Neuronal stem cell (in vitro differentiated cells): ENCODE data around the gene NPTXR.

Experiments used
- DNase-seq: peaks from one replicate; pipeline ENCODE4 v3.0.0-alpha.2; 2013; ENCODE audit warnings: low spot score
- H2AFZ ChIP-seq: one replicate; pipeline ENCODE4 v1.6.1; 2013; ENCODE audit warnings: mild to moderate bottlenecking, low read length, inconsistent platforms
- H2AK5ac ChIP-seq: 2 replicates; pipeline ENCODE4 v1.6.1; 2013; ENCODE audit warnings: low read depth, mild to moderate bottlenecking, inconsistent platforms, low read length, moderate library complexity, mixed read lengths
- H2BK120ac ChIP-seq: 2 replicates; pipeline ENCODE4 v1.6.1; 2013; ENCODE audit warnings: low read depth, mild to moderate bottlenecking, inconsistent platforms, low read length, moderate library complexity, mixed read lengths
- H2BK12ac ChIP-seq: one replicate; pipeline ENCODE4 v1.6.1; 2013; ENCODE audit warnings: low read length, inconsistent platforms
- H2BK15ac ChIP-seq: 2 replicates; pipeline ENCODE4 v1.6.1; 2013; ENCODE audit warnings: mild to moderate bottlenecking, low read length, inconsistent platforms, mixed read lengths
- H2BK5ac ChIP-seq: one replicate; pipeline ENCODE4 v1.6.1; 2013; ENCODE audit warnings: inconsistent platforms, mild to moderate bottlenecking, low read length, moderate library complexity
- H3K14ac ChIP-seq: one replicate; pipeline ENCODE4 v1.6.1; 2013; ENCODE audit warnings: low read length, inconsistent platforms
- H3K18ac ChIP-seq: 2 replicates; pipeline ENCODE4 v1.6.1; 2013; ENCODE audit warnings: low read length, inconsistent platforms
- H3K23ac ChIP-seq: 2 replicates; pipeline ENCODE4 v1.6.1; 2013; ENCODE audit warnings: low read depth, mild to moderate bottlenecking, mixed read lengths, low read length, inconsistent platforms; ENCODE audit not compliant: poor library complexity
- H3K27ac ChIP-seq: replicated peaks from 3 replicates; pipeline ENCODE4 v1.5.1; 2013; ENCODE audit warnings: low read length, inconsistent platforms
- H3K27me3 ChIP-seq, 3 experiments: 2 replicates each; pipeline ENCODE4 v1.6.1; 2013; ENCODE audit warnings: low read length in 3 of 3, mild to moderate bottlenecking in 2 of 3, inconsistent platforms in 1 of 3, low read depth in 1 of 3, mixed read lengths in 1 of 3, moderate library complexity in 1 of 3; ENCODE audit not compliant: control insufficient read depth in 3 of 3, insufficient read depth in 3 of 3
- H3K36me3 ChIP-seq, 2 donors: replicated peaks in 1 of 2; 2 replicates each; pipeline ENCODE4 v1.6.1; 2013; ENCODE audit warnings: low read length in 2 of 2; ENCODE audit not compliant: control insufficient read depth in 2 of 2, insufficient read depth in 2 of 2
- H3K4ac ChIP-seq: 2 replicates; pipeline ENCODE4 v1.6.1; 2013; ENCODE audit warnings: inconsistent platforms, mild to moderate bottlenecking, low read length, moderate library complexity
- H3K4me1 ChIP-seq, 2 donors: 1 replicate in 1 of 2; 2 replicates in 1 of 2; pipeline ENCODE4 v1.6.1; 2013; ENCODE audit warnings: low read length in 2 of 2, low read depth in 1 of 2; ENCODE audit not compliant: control insufficient read depth in 2 of 2, insufficient read depth in 1 of 2
- H3K4me2 ChIP-seq: one replicate; pipeline ENCODE4 v1.6.1; 2013; ENCODE audit warnings: mild to moderate bottlenecking, low read length, inconsistent platforms; ENCODE audit not compliant: insufficient read depth, poor library complexity, severe bottlenecking
- H3K4me3 ChIP-seq, 2 donors: 2 replicates each; pipeline ENCODE4 v1.5.1; 2013; ENCODE audit warnings: low read length in 2 of 2, mild to moderate bottlenecking in 2 of 2, inconsistent platforms in 1 of 2, moderate library complexity in 1 of 2
- H3K79me1 ChIP-seq: one replicate; pipeline ENCODE4 v1.6.1; 2013; ENCODE audit warnings: low read depth, mild to moderate bottlenecking, inconsistent platforms, low read length, moderate library complexity
- H3K9ac ChIP-seq: one replicate; pipeline ENCODE4 v1.6.1; 2013; ENCODE audit warnings: mild to moderate bottlenecking, low read depth, low read length, inconsistent platforms; ENCODE audit not compliant: poor library complexity
- H3K9me3 ChIP-seq, 2 donors: replicated peaks in 1 of 2; 2 replicates each; pipeline versions ENCODE3 to v1.6.1; 2013; ENCODE audit warnings: low read length in 2 of 2, mild to moderate bottlenecking in 2 of 2, inconsistent platforms in 1 of 2, low read depth in 1 of 2, mixed read lengths in 1 of 2, moderate library complexity in 1 of 2; ENCODE audit not compliant: control insufficient read depth in 2 of 2, insufficient read depth in 1 of 2
- H4K8ac ChIP-seq: one replicate; pipeline ENCODE4 v1.6.1; 2013; ENCODE audit warnings: low read depth, mild to moderate bottlenecking, inconsistent platforms, low read length, moderate library complexity
- H4K91ac ChIP-seq: one replicate; pipeline ENCODE4 v1.6.1; 2013; ENCODE audit warnings: low read length, low read depth, mild to moderate bottlenecking, inconsistent platforms; ENCODE audit not compliant: poor library complexity
- WGBS, 2 donors: extraction: QIAGEN DNeasy Blood & Tissue Kit; methylation state at CpG; one replicate each; pipeline ENCODE4 v1.1.7; 2013; ENCODE audit warnings: missing lambda C conversion rate in 2 of 2, mixed read lengths in 1 of 2; ENCODE audit not compliant: insufficient read length in 2 of 2, insufficient replicate concordance in 1 of 2; ENCODE audit errors: extremely low coverage in 2 of 2; 5-methylcytosine and 5-hydroxymethylcytosine counted together

NPTXR gene

DNA sequence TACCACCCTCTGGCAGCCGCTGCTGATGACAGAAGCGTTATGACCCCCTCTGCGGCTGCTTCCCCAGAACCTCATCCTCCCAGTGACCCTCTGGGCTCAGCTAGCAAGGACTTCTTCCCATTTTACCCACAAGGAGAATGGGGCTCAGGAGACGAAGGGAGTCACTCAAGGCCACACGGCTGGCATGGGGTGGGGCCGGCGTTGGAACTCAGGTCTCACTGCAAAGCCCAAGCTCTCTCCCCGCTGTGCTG is 71.3 kb downstream of the NPTXR start:
- peaks cover 0 to 17% of the 10 kb centered on the region in 2 donors for H3K4me1 ChIP-seq
- no peak overlapping the region for H2AFZ ChIP-seq
- no peak overlapping the region for H3K4me2 ChIP-seq
- no peak overlapping the region for H2BK12ac ChIP-seq
- H3K27me3 ChIP-seq, result peaks cover 0 to 16% (median 0%) of the 10 kb centered on the region in 3 experiments
- H3K4me3 ChIP-seq, result no peak overlapping the region
- DNase-seq, result no peak
- H3K18ac ChIP-seq, result peak overlapping the region; percentile 33
- no peak overlapping the region for H2BK120ac ChIP-seq
- no peak overlapping the region for H3K14ac ChIP-seq
- no peak overlapping the region for H3K4ac ChIP-seq
- H3K79me1 ChIP-seq, result peaks cover 5% of the 10 kb centered on the region
- H2BK15ac ChIP-seq, result no peak overlapping the region
- no peak overlapping the region for H4K91ac ChIP-seq
- H3K23ac ChIP-seq, result peak overlapping the region; percentile 10
- no peak overlapping the region for H3K9ac ChIP-seq
- no peak overlapping the region for H3K27ac ChIP-seq
- H3K36me3 ChIP-seq, result no peaks in the 10 kb centered on the region
- H2AK5ac ChIP-seq, result peak overlapping the region; percentile 40
- no CpG with 5 or more reads among the region's 8 CpGs for WGBS, 2 donors
- no peak overlapping the region for H2BK5ac ChIP-seq
- H4K8ac ChIP-seq, result no peak overlapping the region
- H3K9me3 ChIP-seq, result peaks cover 0 to 2% of the 10 kb centered on the region in 2 donors

DNA sequence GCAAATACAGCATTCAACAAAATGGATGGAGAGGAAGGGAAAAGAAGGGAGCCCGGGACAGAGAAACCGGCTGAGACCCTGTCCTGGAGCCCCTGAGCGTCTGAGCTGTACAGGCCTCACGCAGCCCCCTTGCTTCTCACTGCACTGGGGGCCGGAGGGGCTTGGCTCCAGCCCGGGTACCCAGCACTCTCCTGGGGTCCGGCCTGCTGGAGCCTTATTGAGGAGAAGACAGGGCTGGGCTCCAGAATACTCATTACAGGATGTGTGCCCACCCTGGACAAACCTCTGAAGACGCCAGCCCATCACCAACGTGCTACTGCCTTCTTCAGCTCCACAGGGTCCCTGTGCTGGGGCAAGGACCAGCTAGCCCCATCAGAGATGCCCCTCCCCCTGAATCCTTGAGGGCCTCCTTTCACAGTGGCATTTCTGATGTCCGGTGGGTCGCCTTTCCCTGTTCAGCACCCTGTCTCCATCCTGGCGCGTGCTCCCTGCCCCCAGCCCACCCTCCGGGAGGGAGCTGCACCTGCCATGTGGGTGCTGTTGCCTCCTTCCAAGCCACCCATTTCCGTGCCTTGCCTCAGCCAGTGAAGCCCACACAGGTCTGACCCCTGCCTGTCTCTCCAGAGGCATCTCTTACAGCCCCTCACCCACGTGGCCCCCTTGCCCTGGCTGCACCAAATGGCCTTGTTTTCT is 73.4 kb downstream of the NPTXR start:
- Histone ChIP-seq H3K9me3 (no peaks in the 10 kb centered on the region), H2BK15ac (peak overlapping the region; percentile 41), H3K23ac (no peak overlapping the region), H2BK5ac (peak overlapping the region; percentile 71), H3K36me3 (no peaks in the 10 kb centered on the region), H4K8ac (no peak overlapping the region), H2BK120ac (no peak overlapping the region), H3K4me3 (no peak overlapping the region), H2AK5ac (peak overlapping the region; percentile 4), H3K4me1 (peaks cover 0 to 11% of the 10 kb centered on the region in 2 donors), H3K27me3 (peaks cover 0 to 23% (median 0%) of the 10 kb centered on the region in 3 experiments), H2BK12ac (peak overlapping the region; percentile 86), H3K9ac (peak overlapping the region; percentile 74), H3K79me1 (no peaks in the 10 kb centered on the region), H3K4ac (no peak overlapping the region), H3K14ac (no peak overlapping the region), H4K91ac (no peak overlapping the region), H3K18ac (peak overlapping the region; percentile 51), H3K27ac (no peak overlapping the region), H3K4me2 (no peak overlapping the region), H2AFZ (no peak overlapping the region)
- no peak for DNase-seq
- no CpG with 5 or more reads among the region's 16 CpGs for WGBS, 2 donors
